Neural crest cell (in vitro differentiated cells): Measurements from ENCODE around the gene FANCG. TPM values are rescaled to one million over a fixed set of nuclear protein-coding genes. Genes with fewer than 3 reads are reported as not detected.

Source experiments
- DNase-seq: peaks from one replicate; pipeline ENCODE4 v3.0.0; 2021; ENCODE audit warnings: low read depth, mixed read lengths, low spot score
- H3K27ac Mint-ChIP-seq: one replicate; pipeline ENCODE4 v1.8.0; 2021; ENCODE audit warnings: mild to moderate bottlenecking, mixed read lengths; ENCODE audit not compliant: unreplicated experiment
- H3K27me3 Mint-ChIP-seq: 2 replicates; pipeline ENCODE4 v1.8.0; 2021; ENCODE audit warnings: low read depth, mild to moderate bottlenecking, mixed read lengths
- H3K36me3 Mint-ChIP-seq: 2 replicates; pipeline ENCODE4 v1.8.0; 2021; ENCODE audit warnings: low read depth, mild to moderate bottlenecking, mixed read lengths
- H3K4me1 Mint-ChIP-seq: 2 replicates; pipeline ENCODE4 v1.8.0; 2021; ENCODE audit warnings: mixed read lengths
- H3K4me3 Mint-ChIP-seq: one replicate; pipeline ENCODE4 v1.8.0; 2021; ENCODE audit warnings: mild to moderate bottlenecking, mixed read lengths
- H3K9me3 Mint-ChIP-seq: 2 replicates; pipeline ENCODE4 v1.8.0; 2021; ENCODE audit warnings: mixed read lengths
- CTCF ChIP-seq: fragments of 200-600 bp; sonication (generic); conservative IDR thresholded peaks from 2 replicates; pipeline ENCODE4 v1.5.0; 2021; ENCODE audit warnings: antibody characterized with exemption, mild to moderate bottlenecking
- total RNA-seq: library from RNA; stranded (reverse); gene quantifications from 2 replicates; pipeline ENCODE4 v1.2.1, GENCODE V29; 2021

Gene FANCG
- total RNA-seq, 1 donor from 2014 or later = 126 TPM

- Mint-ChIP-seq H3K4me3 (no peak overlapping the region), H3K27me3 (no peaks in the 10 kb centered on the region)
- no peak for TF ChIP-seq CTCF
These were observed 31.2 kb downstream of the FANCG start for GRCh38 chr9:35048511-35048910.

DNA sequence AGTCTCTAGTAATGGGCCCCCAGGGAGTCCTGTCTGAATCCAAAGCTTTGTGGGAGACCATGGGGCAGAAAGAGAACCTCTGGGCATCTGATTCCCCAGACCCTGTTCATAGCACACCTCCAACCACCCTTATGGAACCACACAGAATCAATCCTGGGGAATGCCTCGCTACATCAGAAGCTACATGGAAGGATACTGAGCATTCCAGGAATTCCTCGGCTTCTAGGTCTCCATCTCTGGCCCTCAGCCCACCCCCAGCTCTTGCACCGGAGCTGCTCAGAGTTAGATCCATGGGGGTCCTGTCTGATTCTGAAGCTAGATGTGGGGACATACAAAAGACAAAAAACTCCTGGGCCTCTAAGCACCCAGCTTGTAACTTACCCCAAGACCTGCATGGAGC is 35.7 kb downstream of the FANCG start:
- Mint-ChIP-seq H3K4me3 (no peak overlapping the region), H3K27ac (no peak overlapping the region), H3K4me1 (peaks cover 16% of the 10 kb centered on the region), H3K9me3 (peaks cover 3% of the 10 kb centered on the region), H3K36me3 (peaks cover 37% of the 10 kb centered on the region), H3K27me3 (no peaks in the 10 kb centered on the region)
- TF ChIP-seq CTCF = no peak
- DNase-seq = no peak

More at GRCh38 chr9:35048511-35048910, 31.2 kb downstream of the FANCG start:
- Mint-ChIP-seq H3K27ac (no peak overlapping the region), H3K36me3 (peaks cover 30% of the 10 kb centered on the region), H3K4me1 (no peaks in the 10 kb centered on the region), H3K9me3 (no peaks in the 10 kb centered on the region)
- DNase-seq = no peak

GRCh38 chr9:35042891-35043545 is 36.7 kb downstream of the FANCG start:
- Mint-ChIP-seq H3K27me3 (no peaks in the 10 kb centered on the region), H3K4me3 (no peak overlapping the region), H3K9me3 (peaks cover 3% of the 10 kb centered on the region), H3K4me1 (peaks cover 16% of the 10 kb centered on the region), H3K27ac (no peak overlapping the region), H3K36me3 (peaks cover 30% of the 10 kb centered on the region)
- TF ChIP-seq CTCF = no peak
- no peak for DNase-seq

GRCh38 chr9:35042081-35042604 is 37.6 kb downstream of the FANCG start:
- DNase-seq = no peak
- Mint-ChIP-seq H3K4me3 (no peak overlapping the region), H3K27ac (peak overlapping the region; percentile 67), H3K4me1 (peaks cover 16% of the 10 kb centered on the region), H3K9me3 (peaks cover 3% of the 10 kb centered on the region), H3K27me3 (no peaks in the 10 kb centered on the region), H3K36me3 (peaks cover 30% of the 10 kb centered on the region)
- no peak for TF ChIP-seq CTCF

GRCh38 chr9:35035851-35036701 is 43.7 kb downstream of the FANCG start:
- no peak overlapping the region for H3K27ac Mint-ChIP-seq
- peaks cover 3% of the 10 kb centered on the region for H3K9me3 Mint-ChIP-seq
- DNase-seq = no peak

More at GRCh38 chr9:35035851-35036701, 43.7 kb downstream of the FANCG start:
- Mint-ChIP-seq H3K4me3 (no peak overlapping the region), H3K36me3 (peaks cover 11% of the 10 kb centered on the region), H3K4me1 (no peaks in the 10 kb centered on the region), H3K27me3 (no peaks in the 10 kb centered on the region)
- no peak for TF ChIP-seq CTCF
